T follicular helper cell (primary cell): Measurements from ENCODE around the gene HPCAL1.

Experiments
- DNase-seq: peaks from one replicate; pipeline ENCODE4 v3.0.0-alpha.2; 2020; ENCODE audit warnings: low read depth

The HPCAL1 gene

GRCh38 chr2:10269711-10270610 lies 32.7 kb upstream of the HPCAL1 start:
- DNase-seq = no peak

GRCh38 chr2:10271509-10271908 lies 31.2 kb upstream of the HPCAL1 start:
- DNase-seq = no peak

DNA sequence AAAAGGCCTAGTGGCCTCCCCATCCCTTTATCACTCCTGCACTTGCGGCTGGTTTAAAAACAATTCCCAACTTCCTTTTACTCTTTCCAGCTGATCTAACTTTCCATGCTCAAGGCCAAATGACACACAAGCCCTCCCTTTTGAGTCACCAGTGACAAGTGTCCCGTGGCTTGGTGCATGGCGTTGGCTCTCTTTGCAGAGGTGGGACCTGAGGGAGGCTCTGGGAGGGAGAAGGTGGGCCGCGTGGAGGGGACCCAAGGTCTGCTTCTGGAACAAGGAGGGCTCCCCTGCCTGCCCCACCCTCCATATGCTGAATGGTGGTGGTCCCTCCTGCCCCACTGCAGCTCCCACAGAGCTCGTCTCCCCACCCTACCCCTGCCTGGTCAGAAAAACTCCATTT lies 30.8 kb upstream of the HPCAL1 start:
- no peak for DNase-seq

DNA sequence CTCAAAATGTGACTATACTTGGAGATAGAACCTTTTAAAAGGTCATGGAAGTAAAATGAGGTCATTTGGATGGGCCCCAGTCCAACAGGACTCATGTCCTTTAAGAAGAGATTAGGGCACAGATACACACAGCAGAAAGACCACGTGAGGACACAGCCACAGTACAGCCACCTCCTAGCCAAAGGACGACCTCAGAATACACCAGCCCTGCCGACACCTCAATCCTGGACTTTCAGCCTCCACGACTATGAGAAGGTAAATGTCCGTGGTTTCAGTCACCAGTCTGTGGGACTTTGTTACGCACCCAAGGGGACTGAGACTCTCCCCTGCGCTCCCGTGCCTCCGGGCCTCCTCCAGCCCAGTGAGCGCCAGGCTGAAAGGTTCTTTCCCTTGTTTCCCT lies 30.2 kb upstream of the HPCAL1 start:
- DNase-seq = no peak

GRCh38 chr2:10273215-10274175 lies 29.2 kb upstream of the HPCAL1 start:
- no peak for DNase-seq

GRCh38 chr2:10274376-10274775 lies 28.3 kb upstream of the HPCAL1 start:
- no peak for DNase-seq

DNA sequence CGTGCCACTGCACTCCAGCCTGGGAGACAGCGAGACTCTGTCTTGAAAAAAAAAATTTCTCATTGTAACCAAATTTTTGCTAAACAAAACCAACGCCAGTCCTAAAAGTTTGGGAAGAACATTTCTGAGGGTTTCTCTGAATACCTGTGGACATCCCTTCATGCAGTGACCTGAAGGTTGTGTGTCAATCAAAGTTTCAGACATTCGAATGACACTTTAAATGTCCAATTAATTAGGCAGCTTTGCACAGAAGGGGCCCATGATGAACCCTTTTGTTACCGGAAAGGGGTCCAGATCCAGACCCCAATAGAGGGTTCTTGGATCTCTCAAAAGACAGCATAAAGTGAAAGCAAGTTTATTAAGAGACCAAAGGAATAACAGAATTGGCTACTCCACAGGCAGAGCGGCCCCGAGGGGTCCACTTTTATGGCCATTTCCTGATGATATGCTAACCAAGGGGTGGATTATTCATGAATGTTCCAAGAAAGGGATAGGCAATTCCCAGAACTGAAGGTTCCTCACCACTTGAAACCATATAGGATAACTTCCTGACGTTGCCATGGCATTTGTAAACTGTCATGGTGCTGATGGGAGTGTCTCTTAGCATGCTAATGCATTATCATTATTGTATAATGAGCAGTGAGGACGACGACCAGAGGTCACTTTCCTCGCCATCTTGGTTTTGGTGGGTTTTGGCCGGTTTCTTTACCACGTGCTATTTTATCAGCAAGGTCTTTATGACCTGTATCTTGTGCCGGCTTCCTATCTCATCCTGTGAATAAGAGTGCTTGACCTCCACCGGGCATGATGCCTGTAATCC lies 27.5 kb upstream of the HPCAL1 start:
- DNase-seq = no peak

DNA sequence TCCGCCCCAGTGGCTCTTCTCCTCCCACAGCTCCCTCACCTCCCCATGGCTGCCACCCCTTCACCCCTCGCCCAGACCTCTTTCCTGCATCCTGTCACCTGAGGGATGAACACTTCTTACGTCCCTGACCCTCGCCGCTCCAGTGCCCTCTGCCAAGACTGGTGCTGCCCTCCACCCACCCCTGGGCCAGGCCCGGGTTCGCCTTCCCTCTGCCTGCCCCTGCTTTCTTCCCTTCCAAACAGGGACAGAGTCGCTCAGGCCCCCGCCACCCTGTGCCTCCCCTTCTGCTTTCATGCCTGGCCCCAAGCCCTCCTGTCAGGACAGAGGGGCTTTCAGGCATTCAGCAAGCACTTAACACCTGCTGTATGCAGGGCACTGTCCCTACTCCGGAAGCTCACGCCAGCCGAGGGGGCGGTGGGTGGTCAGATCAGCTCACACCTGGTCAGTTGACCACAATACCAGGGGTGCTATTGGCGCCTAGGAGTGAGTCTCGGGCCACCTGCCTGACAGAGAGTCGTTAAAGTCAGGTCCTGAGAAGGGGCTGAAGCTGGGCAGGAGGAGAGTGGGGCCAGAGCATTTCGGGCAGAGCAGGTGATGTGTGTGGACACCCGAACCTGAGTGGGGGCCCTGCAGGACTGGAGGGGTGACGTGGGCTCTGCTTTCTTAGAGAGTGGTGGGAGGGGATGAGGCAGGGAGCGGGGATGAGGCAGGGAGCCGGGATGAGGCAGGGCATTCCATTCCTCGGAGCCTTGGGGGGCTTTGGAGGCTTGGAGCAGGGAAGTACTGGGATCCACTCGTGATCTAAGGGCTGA lies 26.0 kb upstream of the HPCAL1 start:
- no peak for DNase-seq

DNA sequence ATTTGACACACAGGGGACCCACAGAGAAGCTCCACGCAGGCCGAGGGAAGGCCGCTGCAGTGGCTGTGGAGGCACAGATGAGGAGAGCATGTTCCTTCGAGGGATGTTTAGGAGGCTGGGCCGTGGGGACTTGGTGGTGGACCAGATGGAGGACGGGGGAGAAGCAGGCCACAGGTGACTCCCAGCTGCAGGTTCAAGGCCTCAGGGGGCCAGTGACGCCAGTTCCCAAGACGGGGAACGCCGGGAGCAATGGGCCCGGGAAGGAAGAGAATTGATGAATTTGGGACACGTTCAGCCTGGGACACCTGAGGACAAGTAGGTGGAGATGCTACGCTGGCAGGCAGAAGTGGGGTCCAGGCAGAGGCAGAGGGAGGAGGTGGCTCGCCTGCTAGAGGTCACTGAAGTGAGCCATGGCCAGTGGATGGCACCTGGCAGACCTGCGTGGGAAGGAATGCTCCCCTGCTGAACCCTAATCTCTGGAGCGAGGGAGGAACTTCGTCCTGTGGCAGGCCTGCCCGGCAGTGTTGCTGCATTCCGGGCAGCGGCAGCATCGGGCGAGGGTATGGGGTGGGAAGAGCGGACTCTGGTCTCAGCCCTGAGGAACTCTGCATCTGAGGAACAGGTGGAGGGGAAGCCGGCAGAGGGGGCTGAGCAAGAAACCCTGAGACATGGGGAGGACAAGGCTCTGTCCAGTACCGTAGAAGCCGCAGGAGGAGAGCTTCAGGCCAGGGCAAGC lies 25.2 kb upstream of the HPCAL1 start:
- no peak for DNase-seq

- DNase-seq = no peak
Measured at GRCh38 chr2:10278029-10278762, 24.5 kb upstream of the HPCAL1 start.

GRCh38 chr2:10278763-10279471 lies 23.8 kb upstream of the HPCAL1 start:
- DNase-seq = no peak

DNA sequence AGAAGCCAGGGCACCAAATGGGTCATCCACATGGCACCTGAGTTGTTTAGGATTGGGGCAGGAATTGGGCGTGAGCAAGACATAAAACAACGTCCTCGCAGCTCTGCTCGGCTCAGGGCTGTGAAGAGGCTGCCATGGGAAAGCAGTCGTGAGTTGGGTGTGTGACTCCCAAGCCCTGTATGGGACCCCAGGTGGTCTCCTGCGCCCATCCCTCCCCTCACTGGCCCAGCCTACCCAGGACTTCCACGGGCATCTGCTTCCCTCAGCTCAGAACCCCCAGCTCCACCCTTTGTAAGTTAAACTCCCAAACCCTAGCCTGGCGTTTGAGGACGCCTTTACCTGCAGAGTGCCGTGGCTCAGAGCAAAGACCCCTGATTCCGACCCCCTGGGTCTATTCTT lies 23.2 kb upstream of the HPCAL1 start:
- DNase-seq = no peak

- DNase-seq = no peak
Measured at GRCh38 chr2:10279946-10280463, 22.7 kb upstream of the HPCAL1 start.

DNA sequence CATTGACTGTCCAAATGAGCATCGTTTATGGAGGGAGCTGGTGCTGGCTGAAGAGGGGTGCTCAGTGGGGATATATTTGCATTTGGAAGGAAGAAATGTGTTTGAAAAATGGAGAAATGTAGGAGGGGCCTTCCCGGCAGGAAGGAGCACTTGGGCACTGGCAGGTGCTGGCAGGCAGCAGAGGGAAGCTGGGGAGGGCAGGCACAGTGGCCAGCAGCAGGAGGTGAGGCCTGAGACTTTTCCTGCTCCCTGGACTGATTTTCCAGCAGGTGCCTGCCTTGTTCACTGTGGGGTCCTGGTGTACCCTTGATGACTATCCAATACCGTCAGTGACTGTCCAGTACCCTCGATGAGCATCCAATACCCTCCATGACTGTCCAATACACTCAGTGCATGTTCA lies 20.8 kb upstream of the HPCAL1 start:
- no peak for DNase-seq

GRCh38 chr2:10282611-10283105 lies 20.0 kb upstream of the HPCAL1 start:
- DNase-seq = no peak

GRCh38 chr2:10283106-10284062 lies 19.3 kb upstream of the HPCAL1 start:
- no peak for DNase-seq

GRCh38 chr2:10284108-10284870 lies 18.4 kb upstream of the HPCAL1 start:
- DNase-seq = no peak
